D341Med (cell line): ENCODE data around the gene IAH1.
"Not testable (repeated sequence)": the region's sequence is repeated elsewhere in the genome, so short reads cannot be mapped to it uniquely, and the experiment has no call there.

Source experiments
- DNase-seq: peaks from one replicate; pipeline ENCODE4 v3.0.0; 2012; ENCODE audit warnings: low spot score

The IAH1 gene

DNA sequence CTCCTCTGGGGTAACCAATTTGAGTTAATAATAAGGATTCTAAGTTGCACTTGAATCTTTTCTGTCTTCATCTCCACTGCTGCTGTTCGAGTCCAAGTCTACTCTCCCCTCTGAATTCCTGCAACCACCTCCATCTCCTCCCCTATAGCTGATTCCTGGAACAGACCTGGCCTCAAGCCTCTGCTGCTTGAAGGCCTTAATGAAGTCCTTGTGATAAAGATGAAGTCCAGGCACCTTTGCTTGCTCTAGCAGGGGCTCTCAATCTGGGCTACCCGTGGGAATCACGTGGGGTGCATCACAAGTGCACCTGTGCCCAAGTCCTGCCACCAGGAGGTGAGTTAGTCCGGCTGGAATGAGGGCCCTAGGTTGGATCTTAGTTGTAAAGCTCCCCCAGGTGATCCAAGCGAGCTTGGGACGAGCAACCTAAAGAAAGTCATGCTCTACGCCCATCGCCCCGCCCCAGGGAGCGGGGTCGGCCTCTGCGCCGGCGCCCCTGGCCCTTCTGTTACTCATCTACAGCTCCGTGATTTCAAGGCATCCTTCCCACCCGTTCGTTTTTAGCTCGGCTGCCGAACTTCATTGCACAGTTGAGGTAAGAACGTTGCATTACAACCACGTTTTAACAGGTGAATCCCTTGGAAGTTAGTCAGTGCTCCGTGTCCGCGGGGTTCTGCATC, 905 bp upstream of the IAH1 start:
- no peak for DNase-seq

DNA sequence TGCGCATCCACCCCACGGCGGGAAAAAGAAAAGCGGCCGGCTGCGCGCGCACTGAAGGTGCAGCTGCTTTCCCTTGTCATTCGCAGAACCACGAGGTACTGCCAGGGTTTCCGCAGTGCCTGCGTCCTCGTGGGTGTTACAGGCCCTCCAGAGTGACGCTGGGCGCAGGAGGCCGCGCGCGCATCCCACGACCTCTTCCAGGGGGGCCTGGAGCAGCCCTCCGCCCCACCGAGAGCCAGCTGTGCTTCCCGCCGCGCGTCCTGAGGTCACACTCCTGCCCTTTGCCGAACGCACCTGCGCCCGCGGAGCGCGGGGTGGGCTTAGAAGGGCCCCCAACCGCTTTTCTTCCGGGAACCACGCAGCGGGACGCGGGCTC, 378 bp upstream of the IAH1 start:
- DNase-seq, result no peak

DNA sequence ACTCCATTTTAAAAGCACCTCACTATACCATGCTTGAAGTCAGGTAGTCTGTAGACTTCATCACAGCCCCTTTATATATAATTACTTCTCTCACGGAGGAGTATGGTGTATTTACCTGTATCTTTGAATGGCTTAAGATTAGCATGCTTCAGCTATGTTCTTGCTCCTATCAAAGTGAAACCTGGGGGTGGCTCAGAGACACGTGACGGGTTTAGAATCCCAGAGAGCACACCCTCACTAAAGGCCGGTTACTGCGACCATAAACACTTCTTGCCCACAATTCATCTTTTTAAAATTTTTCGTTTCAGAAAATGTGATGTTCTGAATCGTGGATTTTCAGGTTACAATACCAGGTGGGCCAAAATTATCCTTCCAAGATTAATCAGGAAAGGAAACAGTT, 3.6 kb downstream of the IAH1 start:
- DNase-seq, result no peak

DNA sequence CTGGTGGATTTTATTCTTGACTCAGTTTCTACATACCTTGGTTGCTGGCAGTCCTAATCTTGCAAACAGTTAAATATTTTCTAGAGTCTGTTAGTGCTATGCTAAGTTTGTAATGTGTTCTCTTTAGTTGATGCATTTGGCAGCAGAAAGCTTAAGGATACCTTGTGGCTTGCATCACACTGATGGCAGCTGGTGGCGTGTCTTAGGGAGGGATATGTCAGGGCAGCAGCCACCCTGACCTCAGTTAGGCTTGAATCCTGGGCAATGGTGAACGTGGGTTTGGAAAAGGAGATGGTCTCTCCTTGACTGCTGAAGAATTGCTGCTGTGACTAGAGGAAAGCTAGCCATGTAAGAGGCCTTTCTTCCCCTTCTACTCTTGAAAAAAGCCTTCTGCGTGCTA, 4.2 kb downstream of the IAH1 start:
- no peak for DNase-seq

DNA sequence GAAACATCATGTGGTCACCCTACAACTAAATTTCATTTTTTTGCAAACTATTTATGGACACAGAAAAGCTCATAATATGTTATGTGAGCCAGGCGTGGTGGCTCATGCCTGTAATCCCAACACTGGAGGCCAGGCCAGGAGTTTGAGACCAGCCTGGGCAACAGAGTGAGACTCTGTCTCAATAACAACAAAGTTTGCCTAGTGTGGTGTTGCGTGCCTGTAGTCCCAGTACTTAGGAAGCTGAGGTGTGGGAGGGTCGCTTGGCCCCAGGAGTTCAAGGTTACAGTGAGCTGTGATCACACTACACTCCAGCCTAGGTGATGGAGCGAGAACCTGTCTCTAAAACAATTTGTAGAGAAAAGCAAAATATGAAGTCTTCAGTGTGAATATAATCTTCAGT, 5.8 kb downstream of the IAH1 start:
- no peak for DNase-seq

DNA sequence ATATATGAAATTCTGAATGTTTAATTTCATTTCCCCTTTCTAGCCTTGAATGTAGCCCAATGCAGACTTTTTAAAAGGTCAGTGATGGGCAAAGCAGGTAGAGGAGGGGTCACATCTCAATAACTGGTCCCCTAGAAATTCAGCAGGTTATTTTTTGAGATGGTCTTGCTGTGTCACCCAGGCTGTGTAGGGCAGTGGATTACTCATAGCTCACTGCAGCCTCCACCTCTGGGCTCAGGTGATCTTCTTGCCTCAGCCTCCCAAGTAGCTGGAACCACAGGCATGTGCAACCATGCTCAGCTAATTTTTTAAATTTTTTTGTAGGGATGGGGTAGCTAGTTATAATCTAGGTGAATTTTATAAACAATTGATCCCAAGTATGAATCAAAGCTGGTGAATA, 8.8 kb downstream of the IAH1 start:
- no peak for DNase-seq

DNA sequence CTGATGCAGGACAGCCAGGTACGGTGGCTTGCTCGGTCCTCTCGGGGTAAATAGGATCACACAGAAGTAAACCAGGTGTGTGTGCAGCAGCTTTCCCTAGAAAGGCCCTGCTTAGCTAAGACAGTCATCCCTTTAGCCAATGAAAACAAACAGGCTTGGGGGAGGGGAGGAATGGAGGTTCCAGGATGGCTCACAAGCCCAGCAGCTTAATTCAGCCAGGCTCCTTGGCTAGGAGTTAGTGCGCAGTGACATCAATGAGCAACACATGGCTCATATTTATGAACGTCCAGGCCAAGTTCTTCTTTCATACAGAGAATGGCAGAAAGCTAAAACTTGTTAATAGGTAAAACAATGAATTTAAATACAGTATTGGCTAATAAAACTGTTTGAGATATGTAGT, 10.2 kb downstream of the IAH1 start:
- DNase-seq, result no peak

DNA sequence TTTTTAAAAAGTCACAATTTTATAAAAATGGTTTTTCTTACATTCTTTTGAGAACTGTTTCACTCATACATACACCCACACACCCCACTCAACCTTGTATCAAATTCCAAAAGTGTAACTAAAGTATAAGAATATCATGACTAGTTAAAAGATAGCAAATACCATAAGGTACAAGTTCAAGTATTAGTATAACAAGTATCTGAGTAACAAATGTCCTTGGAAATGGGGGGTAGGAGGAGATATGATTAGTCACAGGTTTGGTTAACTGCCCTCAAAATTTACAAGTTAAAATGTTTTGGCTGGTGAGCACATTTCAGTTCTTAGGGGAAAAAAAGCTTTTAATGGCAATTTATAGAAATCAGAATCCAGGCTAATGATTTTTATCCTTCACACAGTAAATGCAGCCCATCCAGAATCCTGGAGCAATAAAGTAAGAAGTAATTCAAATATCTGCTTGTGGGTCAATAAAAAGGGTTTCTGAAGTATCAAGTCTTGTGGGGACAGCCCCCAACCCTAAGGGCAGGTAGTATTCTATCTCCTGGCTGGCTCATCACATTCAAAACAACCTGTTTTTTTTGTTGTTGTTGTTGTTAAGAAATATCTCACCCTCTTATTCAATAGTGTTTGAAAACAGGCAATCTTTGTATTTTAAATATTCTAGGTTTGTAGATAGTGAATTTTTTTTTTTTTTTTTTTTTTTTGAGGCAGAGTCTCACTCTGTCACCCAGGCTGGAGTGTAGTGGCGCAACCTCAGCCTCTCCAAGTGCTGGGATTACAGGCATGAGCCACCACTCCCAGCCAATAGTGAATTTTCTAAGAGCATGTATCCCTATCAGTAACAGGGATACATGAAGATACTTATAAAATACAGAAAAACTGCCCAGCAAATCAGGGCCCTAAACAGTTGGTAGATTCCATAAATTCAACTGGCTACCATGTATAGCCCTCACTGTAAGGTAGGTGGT, 14.5 kb downstream of the IAH1 start:
- DNase-seq, result no peak

DNA sequence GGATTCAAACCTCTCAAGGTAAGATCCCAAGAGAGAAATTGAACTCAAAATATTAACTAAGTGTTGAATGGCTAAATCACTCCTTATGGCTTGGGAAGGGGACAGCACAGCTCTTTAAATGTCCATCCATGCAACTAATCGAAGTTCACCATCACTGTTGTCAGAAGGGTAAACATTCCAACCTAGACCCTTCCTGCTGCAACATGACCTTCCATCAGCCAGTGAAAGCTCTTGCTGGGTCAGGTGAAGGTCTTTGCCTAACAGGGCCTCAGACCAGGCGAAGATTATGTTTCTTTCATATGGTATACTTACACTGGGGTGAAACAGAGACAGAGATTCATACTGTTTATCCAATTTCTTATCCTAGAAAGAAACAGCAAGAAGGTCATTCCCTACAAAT, 16.4 kb downstream of the IAH1 start:
- no peak for DNase-seq

DNA sequence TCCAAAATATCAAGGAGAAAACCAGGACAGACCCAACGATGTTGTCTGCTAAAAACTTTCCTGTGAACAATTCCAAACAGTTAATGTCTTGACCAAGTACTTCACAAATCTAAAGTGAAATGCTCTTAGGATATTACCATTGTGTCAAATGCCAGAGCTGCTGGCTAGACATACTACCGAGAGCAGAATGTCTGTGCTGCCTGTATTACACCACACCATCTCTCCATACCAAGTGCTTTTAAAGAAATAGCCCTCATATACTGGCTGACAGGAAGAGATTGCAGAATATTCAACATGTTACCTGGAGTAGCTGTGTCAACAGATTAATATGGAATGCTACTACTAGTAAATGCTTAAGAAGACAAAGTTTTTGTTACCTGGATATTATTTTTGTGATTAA, 18.6 kb downstream of the IAH1 start:
- no peak for DNase-seq

DNA sequence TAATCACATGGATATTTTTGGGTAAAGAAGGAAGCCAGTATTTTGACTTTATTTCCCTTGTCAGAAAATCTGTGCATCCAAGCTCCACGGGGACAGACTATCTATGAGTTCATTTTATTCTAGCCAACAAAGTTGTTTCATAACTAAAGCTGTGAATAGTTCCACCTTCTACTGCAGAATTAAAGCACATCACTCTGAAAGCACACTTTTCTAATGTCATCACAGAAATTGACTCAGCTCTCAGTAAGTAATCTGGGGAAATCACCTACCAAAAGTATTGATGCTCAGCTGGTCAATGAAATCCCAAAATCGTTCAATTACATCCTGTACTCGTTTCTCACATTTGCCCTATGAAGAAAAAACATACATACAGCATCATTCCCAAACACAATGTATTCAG, 19.1 kb downstream of the IAH1 start:
- DNase-seq, result no peak

DNA sequence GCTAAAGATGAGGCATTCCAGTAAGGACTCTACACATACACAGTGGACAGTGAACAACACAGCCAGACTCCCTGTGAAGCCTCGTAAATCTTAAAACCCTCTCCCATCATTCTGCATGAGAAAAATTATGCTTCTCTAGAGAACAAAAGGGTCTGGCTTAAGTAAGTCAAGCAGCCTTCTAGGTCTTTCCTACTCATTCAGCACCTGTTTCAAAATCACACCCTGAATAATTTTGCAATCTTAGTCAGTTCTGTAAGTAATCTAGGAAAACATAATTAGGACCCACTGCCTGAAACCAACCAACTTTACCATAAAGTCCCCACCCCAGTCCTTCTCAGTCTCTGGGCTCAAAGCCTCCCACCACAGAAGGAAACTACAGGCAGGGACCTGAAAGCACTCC, 19.7 kb downstream of the IAH1 start:
- no peak for DNase-seq

DNA sequence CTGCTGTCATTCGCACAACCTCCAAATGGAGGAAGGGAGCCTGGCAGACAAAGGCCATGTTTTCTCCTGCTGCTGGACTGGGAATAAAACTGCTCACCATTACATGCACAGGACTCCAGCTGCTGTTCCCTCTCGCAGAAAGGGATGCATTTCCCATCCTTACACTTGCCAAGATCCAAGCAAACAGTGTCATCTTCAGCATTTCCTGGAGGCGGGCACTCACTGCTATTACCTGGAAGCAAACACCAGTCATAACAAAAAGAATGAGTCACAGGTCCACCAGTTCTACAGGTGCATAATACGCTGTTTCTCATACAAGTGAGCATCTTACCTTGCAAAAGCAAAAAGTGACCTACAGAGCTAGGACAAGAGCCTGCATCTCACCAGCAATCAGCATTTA, 22.7 kb downstream of the IAH1 start:
- no peak for DNase-seq

DNA sequence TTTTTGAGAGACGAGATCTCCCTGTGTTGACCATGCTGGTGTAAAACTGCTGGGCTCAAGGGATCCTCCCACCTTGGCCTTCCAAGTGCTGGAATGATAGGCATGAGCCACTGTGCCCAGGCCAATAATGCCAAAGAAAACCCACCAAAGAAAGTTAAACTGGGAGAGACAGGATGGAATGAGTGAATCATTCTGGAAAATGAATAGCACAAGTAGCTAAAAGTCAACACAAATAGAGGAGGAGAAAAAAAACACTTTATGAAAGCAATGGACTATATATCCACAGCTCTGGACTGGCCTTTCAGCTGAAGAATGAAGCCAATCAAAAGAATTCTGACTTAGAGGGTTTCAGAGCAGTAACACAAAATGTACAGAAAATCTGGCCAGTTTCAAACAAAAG, 23.9 kb downstream of the IAH1 start:
- no peak for DNase-seq

DNA sequence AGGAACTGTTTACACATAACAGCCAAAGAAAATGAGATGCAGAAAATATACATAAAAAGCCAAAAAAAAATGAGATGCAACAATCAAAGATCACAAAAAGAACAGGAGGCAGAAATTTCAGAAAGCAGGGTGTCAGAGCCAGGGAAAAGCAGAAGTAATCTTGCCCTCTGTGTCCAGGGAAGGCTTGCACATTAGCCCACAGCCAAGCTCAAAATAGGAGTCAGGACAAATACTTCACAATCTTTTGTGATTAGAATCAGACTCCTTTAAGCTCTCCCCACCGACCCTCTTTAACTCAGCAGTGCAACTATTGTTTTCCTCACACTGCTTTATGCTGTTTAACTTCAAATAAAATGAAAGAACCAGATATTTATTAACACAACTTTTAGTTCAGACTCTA, 34.6 kb downstream of the IAH1 start:
- DNase-seq, result no peak

DNA sequence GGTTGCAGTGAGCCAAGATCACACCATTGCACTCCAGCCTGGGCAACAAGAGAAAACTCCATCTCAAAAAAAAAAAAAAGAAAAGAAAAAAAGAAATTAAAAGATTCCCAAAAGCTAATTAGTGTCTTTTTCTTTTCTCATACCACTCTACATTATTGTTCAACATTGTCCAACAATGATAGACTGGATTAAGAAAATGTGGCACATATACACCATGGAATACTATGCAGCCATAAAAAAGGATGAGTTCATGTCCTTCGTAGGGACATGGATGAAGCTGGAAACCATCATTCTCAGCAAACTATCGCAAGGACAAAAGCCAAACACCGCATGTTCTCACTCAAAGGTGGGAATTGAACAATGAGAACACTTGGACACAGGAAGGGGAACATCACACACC, 39.6 kb downstream of the IAH1 start:
- DNase-seq, result not testable (repeated sequence)

DNA sequence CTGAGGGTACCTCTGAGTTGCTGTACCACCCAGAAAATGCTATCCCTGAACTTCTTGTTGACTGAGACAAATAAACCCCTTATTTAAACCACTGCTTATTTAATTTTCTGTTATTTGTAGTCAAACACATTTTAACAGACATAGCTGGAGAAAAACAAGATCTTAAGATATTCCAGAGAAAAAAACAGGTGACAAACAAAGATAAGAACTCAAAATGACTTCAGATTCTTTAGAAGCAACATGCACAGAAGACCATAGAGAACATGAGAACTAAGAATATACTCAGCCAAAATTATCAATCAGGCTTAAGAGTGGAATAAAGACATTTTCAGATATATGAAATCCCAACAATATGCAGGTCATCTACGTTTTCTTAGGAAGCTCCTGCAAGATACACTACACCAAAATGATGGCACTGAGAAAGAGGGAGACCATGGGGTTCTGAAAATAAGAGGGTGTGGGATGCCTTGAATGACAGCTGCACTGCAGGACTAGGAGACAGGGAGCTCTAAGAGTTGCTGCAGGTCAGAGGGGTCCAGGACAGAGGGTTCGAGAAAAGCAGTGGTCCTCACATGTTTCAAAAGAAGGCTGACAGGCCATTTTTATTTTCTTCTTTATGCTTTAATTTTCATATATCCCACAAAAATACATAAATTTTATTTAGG, 42.9 kb downstream of the IAH1 start:
- no peak for DNase-seq

DNA sequence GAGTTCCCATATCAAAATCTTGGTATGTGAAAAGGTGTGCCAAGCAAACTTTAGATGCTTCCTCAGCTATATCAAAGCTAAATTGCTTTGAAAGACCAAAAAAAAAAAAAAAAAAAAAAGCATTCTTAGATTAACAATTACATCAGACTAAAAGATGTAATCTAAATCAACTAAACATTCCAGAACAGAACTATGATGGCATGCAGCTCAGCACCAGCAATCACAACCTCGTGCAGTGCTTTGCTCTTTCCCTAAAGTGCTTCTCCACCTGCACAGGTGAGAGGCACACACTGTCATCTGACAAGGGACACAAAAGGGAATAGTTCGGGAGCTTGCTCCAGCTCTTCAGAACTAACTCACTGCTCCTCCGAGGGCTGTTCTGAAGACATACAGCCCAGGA, 43.8 kb downstream of the IAH1 start:
- no peak for DNase-seq

DNA sequence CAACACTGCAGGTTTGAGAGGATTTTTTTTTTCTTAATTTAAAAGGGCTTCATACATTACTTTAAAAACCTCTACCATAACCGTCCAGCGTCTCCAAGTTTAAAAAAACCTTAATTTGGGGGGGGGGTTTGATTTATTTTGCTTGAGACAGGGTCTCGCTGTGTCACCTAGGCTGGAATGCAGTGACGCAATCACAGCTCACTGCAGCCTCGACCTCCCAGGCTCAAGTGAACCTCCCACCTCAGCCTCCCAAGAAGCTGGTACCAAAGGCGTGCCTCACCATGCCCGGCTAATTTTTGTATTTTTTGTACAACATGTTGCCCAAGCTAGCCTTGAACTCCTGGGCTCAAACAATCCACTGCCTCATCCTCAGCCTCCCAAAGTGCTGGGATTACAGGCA, 44.4 kb downstream of the IAH1 start:
- no peak for DNase-seq

DNA sequence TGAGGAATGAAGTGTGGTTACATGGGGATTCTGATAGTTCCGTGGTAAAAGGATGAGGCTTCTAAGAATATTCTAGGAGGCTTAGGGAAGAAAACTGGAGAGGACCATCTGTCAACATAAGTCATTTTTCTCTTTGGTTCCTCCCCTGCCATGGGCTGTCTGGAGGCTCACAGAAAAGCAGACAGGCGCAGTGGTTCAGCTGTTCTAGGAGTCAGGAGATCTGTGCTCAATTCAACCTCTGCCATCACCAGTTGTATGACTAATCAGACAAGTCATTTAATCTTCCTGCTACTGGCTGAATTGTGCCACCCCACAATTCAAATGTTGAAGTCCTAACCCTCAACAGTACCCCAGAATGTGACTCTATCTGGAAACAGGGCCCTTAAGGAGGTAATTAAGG, 44.9 kb downstream of the IAH1 start:
- no peak for DNase-seq

DNA sequence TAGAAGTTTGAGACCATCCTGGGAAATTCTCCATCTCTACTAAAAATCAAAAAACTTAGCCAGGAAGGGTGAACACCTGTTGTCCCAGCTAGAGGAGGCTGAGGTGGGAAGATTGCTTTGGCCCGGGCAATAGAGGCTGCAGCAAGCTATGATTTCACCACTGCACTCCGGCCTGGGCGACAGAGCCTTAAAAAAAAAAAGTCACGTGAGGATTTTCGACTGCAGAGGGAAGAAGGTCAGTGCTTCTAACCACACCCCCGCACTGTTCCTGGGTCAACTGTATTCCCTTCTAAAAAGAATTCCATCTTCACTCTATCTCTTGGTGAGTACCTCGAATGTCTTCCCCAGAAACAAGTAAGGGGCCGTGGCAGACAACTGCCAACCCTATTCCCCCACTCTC, 49.9 kb downstream of the IAH1 start:
- DNase-seq, result no peak

DNA sequence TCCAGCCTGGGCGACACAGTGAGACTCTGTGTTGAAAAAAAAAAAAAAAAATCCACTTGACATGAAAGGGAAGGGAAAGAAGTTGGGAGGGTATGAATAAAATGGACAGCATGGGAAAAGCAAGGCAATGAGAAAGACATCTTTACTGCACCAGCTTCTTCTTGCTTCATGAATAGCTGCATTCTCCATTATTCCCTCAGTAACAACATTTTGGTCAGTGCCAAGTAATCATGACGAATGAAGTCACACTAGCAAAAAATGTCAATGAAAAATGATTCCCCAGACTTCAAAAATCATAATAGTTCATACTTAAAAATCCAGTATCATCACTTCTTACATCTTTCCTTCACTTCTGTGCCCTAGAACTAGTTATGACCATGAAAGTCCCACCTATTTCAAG, 50.9 kb downstream of the IAH1 start:
- DNase-seq, result no peak
